ENCODE measurements around the gene ABCC1. TPM values are rescaled to one million over a fixed set of nuclear protein-coding genes. Genes with fewer than 3 reads are reported as not detected.

ABCC1 gene
- total RNA-seq, 4 donors from 2014 or later: 12.1 to 39.2 (median 18.6) TPM

DNA sequence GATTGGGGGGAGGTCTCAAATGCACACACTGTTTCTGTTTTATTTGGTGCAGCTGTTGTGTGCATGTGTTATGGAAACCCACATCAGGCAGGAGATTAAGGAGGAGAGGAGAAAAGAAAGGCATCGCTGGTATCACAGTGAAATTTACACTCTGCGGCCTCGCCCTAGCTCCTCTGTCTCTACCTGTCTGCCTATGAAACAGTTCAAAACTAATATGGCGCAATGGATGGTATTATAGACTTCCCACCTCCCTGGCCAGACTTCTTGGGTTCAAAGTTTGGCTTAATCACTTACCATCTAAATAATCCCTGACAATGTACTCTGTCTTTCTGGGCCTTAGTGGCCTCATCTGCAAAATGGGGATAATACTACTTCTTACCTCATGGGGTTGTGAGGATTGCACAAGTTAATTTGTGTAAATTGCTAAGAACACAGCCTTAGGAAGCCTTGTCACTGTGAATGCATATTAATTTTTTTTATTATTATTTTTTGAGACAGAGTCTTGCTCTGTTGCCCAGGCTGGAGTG, 1.4 kb upstream of the ABCC1 start:
- Histone ChIP-seq H3K27me3 (no peaks in the 10 kb centered on the region), H3K4me3 (no peak overlapping the region), H3K36me3 (no peaks in the 10 kb centered on the region), H3K4me1 (peaks cover 0 to 10% of the 10 kb centered on the region in 2 donors), H3K27ac (no peak overlapping the region), H3K9me3 (no peaks in the 10 kb centered on the region)
- intact Hi-C loops (cut with DNase I; ENCODE audit: low total_unique reads): no loop called here
- DNase-seq: no peak
- TF ChIP-seq, protein P1, sequence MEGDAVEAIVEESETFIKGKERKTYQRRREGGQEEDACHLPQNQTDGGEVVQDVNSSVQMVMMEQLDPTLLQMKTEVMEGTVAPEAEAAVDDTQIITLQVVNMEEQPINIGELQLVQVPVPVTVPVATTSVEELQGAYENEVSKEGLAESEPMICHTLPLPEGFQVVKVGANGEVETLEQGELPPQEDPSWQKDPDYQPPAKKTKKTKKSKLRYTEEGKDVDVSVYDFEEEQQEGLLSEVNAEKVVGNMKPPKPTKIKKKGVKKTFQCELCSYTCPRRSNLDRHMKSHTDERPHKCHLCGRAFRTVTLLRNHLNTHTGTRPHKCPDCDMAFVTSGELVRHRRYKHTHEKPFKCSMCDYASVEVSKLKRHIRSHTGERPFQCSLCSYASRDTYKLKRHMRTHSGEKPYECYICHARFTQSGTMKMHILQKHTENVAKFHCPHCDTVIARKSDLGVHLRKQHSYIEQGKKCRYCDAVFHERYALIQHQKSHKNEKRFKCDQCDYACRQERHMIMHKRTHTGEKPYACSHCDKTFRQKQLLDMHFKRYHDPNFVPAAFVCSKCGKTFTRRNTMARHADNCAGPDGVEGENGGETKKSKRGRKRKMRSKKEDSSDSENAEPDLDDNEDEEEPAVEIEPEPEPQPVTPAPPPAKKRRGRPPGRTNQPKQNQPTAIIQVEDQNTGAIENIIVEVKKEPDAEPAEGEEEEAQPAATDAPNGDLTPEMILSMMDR (IDR thresholded peaks at IDR 0.05): no peak
- no peak for TF ChIP-seq POLR2A (IDR thresholded peaks at IDR 0.05)

DNA sequence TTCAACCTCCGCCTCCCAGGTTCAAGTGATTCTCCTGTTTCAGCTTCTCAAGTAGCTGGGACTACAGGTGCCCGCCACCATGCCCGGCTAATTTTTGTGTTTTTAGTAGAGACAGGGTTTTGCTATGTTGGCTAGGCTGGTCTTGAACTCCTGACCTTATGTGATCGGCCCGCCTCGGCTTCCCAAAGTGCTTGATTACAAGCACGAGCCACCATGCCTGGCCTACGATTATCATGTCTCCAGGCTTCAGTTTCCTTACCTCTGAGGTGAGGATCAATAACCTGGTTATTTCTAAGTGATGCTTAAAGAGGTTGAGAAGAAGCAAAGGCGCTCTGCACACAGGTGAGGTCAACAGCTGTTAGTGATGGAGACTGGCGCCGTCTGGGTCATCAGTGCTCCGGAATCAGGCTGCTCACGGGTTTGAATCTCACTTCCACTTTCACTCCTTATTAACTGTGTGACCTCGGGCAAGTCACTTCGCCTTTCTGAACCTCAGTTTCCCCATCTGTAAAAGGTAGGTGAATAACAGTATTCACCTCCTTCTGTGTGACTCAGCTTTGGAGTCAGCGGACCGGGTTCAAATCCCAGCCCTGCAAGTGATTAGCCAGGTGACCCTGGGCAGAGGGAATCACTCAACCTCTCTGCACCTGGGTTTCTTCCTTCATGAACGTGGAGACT, 745 bp upstream of the ABCC1 start:
- H3K4me3 ChIP-seq: peak overlapping the region; percentile 43 to 59
- no peaks in the 10 kb centered on the region for H3K27me3 ChIP-seq
- H3K9me3 ChIP-seq: no peaks in the 10 kb centered on the region
- no peak for DNase-seq
- intact Hi-C loops (cut with DNase I; ENCODE audit: low total_unique reads): no loop called here
- H3K36me3 ChIP-seq: no peaks in the 10 kb centered on the region
- no peak for TF ChIP-seq POLR2A (IDR thresholded peaks at IDR 0.05)
- TF ChIP-seq, protein P1 (IDR thresholded peaks at IDR 0.05): no peak
- H3K4me1 ChIP-seq: peaks cover 0 to 10% of the 10 kb centered on the region in 2 donors
- H3K27ac ChIP-seq: peak overlapping the region; percentile 70 to 87

DNA sequence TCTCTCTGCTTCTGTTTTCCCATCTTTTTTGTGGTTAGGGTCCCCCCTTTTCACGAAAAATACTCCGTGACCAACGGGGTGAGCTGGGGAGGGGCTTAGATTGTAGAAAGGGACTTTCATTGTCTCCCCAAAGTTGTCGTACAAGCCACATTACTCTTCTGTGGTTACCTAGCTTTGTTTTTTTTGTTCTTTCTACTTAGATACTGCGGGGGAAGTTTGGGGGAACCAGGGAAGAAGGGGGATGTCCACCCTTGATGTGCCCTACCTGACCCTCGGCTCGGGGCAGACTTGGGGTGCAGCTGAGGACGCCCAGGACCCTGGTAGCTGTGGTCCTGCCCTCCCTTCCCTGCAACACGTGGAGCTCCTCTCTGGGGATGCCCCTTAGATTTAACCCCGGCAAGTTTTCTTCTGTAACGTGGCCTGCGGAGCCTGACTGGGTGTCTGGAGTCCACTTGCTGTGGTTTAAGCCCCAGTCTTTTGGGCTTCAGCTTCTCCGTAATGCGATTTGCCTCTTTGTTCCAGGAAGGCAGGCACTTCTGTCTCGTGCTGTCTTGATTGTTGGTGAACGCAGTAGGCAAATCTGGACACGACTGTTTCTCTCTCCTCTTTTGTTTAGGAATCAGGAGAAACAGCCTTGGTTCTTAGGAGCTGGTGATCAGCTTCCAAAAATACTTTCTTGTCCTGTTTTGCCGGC, 892 bp downstream of the ABCC1 start:
- peaks cover 0 to 10% of the 10 kb centered on the region in 2 donors for H3K4me1 ChIP-seq
- peak overlapping the region; percentile 80 to 87 for H3K27ac ChIP-seq
- intact Hi-C loops (cut with DNase I; ENCODE audit: low total_unique reads): no loop called here
- no peaks in the 10 kb centered on the region for H3K27me3 ChIP-seq
- H3K9me3 ChIP-seq: no peaks in the 10 kb centered on the region
- peak overlapping the region; percentile 47 to 87 for H3K4me3 ChIP-seq
- no peaks in the 10 kb centered on the region for H3K36me3 ChIP-seq
- DNase-seq: peak; percentile 22 to 29
- TF ChIP-seq, protein P1 (IDR thresholded peaks at IDR 0.05): no peak
- no peak for TF ChIP-seq POLR2A (IDR thresholded peaks at IDR 0.05)

GRCh38 chr16:15950869-15951268, 1.5 kb downstream of the ABCC1 start:
- Histone ChIP-seq H3K27ac (peak overlapping the region; percentile 80 to 87), H3K4me1 (peaks cover 0 to 10% of the 10 kb centered on the region in 2 donors), H3K9me3 (no peaks in the 10 kb centered on the region), H3K4me3 (peak overlapping the region; percentile 47 to 87), H3K27me3 (no peaks in the 10 kb centered on the region), H3K36me3 (no peaks in the 10 kb centered on the region)
- intact Hi-C loops (cut with DNase I; ENCODE audit: low total_unique reads): no loop called here
- TF ChIP-seq POLR2A (IDR thresholded peaks at IDR 0.05): no peak
- TF ChIP-seq, protein P1 (IDR thresholded peaks at IDR 0.05): no peak
- no peak for DNase-seq

DNA sequence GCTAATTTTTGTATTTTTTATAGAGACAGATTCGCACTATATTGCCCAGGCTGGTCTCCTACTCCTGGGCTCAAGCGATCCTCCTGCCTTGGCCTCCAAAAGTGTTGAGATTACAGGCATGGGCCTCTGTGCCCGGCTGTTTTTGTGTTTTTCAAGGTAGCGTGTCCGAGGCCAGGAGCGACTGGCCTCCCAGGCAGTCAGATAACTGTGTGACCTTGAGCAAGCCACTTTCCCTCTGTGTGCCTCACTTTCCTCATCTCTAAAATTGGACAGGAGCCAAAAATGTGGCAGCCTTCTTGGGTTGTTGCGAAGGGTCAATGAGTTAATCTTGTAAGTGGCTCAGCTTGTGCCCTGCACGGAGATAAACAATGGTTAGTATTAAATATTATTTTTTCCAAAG, 2.4 kb downstream of the ABCC1 start:
- intact Hi-C loops (cut with DNase I; ENCODE audit: low total_unique reads): no loop called here
- no peaks in the 10 kb centered on the region for H3K9me3 ChIP-seq
- H3K36me3 ChIP-seq: no peaks in the 10 kb centered on the region
- TF ChIP-seq POLR2A (IDR thresholded peaks at IDR 0.05): no peak
- TF ChIP-seq, protein P1 (IDR thresholded peaks at IDR 0.05): no peak
- H3K27me3 ChIP-seq: no peaks in the 10 kb centered on the region
- no peak overlapping the region for H3K4me3 ChIP-seq
- no peak for DNase-seq
- peaks cover 0 to 10% of the 10 kb centered on the region in 2 donors for H3K4me1 ChIP-seq
- peak overlapping the region in 1 of 2 donors; percentile 5 for H3K27ac ChIP-seq
